B cell (primary cell): ENCODE results near the gene KRTAP17-1. TPM values are rescaled to one million over a fixed set of nuclear protein-coding genes. Genes with fewer than 3 reads are reported as not detected.
"Not testable (repeated sequence)": the region's sequence is repeated elsewhere in the genome, so short reads cannot be mapped to it uniquely, and the experiment has no call there.

Experiments used
- ATAC-seq: fragments of 200-7000 bp; cut with Tn5 transposase; one replicate; pipeline ENCODE4 v1.10.0; 2021; ENCODE audit warnings: low read depth, mild to moderate bottlenecking, moderate number of reproducible peaks, moderate library complexity
- CTCF ChIA-PET: fragments of 350-600 bp; sonication (Branson Sonifier 250); formaldehyde crosslinking; loops from one replicate; lab custom pipeline; 2021; ENCODE audit warnings: antibody characterized with exemption, inconsistent platforms; lab: Charles Lee
- POLR2A ChIA-PET: fragments of 350-600 bp; sonication (Branson Sonifier 250); formaldehyde crosslinking; loops from one replicate; lab custom pipeline; 2021; ENCODE audit warnings: antibody characterized with exemption; lab: Charles Lee
- DNase-seq: peaks from one replicate; pipeline ENCODE4 v3.0.0; 2013
- H2AFZ ChIP-seq: 2 replicates; pipeline ENCODE4 v1.6.1; 2012; ENCODE audit warnings: mild to moderate bottlenecking, low read depth, low read length; ENCODE audit not compliant: insufficient read depth, poor library complexity, severe bottlenecking
- H3K27ac ChIP-seq, 2 donors: 1 replicate in 1 of 2; 2 replicates in 1 of 2; pipeline ENCODE4 v1.5.1; 2012 to 2013; ENCODE audit warnings: low read length in 2 of 2, mild to moderate bottlenecking in 2 of 2, moderate library complexity in 1 of 2
- H3K27me3 ChIP-seq, 4 experiments: fragments of 200-600 bp in 1 of 4; sonication (generic) in 1 of 4; replicated peaks in 1 of 4; 1 replicate in 2 of 4; 2 replicates in 2 of 4; pipeline versions ENCODE4 v1.6.1 to v1.7.0; 2013 to 2016; ENCODE audit warnings: low read length in 3 of 4, mild to moderate bottlenecking in 2 of 4, mixed read lengths in 1 of 4, moderate library complexity in 1 of 4; ENCODE audit not compliant: insufficient read depth in 4 of 4, control insufficient read depth in 3 of 4; ENCODE audit errors: control extremely low read depth in 1 of 4
- H3K36me3 ChIP-seq, 2 experiments: replicated peaks in 1 of 2; 1 replicate in 1 of 2; 2 replicates in 1 of 2; pipeline versions ENCODE4 v1.6.1 to v1.7.1; 2013; ENCODE audit warnings: low read length in 1 of 2; ENCODE audit not compliant: insufficient read depth in 2 of 2, control insufficient read depth in 1 of 2; ENCODE audit errors: control extremely low read depth in 1 of 2, extremely low read depth in 1 of 2
- H3K4me1 ChIP-seq, 2 donors: fragments of 200-600 bp in 1 of 2; sonication (generic) in 1 of 2; 1 replicate in 1 of 2; 2 replicates in 1 of 2; pipeline versions ENCODE4 v1.5.1 to v1.6.1; 2013 to 2017; ENCODE audit warnings: low read length in 2 of 2; ENCODE audit not compliant: control insufficient read depth in 2 of 2, insufficient read depth in 2 of 2
- H3K4me2 ChIP-seq: replicated peaks from 2 replicates; pipeline ENCODE3; 2012; ENCODE audit warnings: mild to moderate bottlenecking, low read depth, low read length; ENCODE audit not compliant: poor library complexity, severe bottlenecking
- H3K4me3 ChIP-seq, 5 experiments: fragments of 200-600 bp in 1 of 5; sonication (generic) in 1 of 5; 1 replicate in 3 of 5; 2 replicates in 2 of 5; pipeline versions ENCODE4 v1.5.1 to v1.7.0; 2011 to 2016; ENCODE audit warnings: low read length in 4 of 5, mild to moderate bottlenecking in 4 of 5, low read depth in 2 of 5, control low read depth in 1 of 5, moderate library complexity in 1 of 5; ENCODE audit not compliant: insufficient read depth in 1 of 5; ENCODE audit errors: control extremely low read depth in 1 of 5, extremely low read depth in 1 of 5
- H3K79me2 ChIP-seq: fragments of 200-600 bp; sonication (generic); one replicate; pipeline ENCODE4 v1.6.0; 2016; ENCODE audit warnings: low read length; ENCODE audit not compliant: control insufficient read depth, insufficient read depth
- H3K9ac ChIP-seq: fragments of 200-600 bp; sonication (generic); 2 replicates; pipeline ENCODE4 v1.6.1; 2017; ENCODE audit warnings: mild to moderate bottlenecking, low read length, moderate library complexity
- H3K9me3 ChIP-seq, 3 donors: one replicate each; pipeline versions ENCODE4 v1.6.1 to v1.7.1; 2013; ENCODE audit warnings: low read length in 2 of 3; ENCODE audit not compliant: control insufficient read depth in 2 of 3, insufficient read depth in 1 of 3; ENCODE audit errors: control extremely low read depth in 1 of 3
- H4K20me1 ChIP-seq: 2 replicates; pipeline ENCODE4 v1.6.0; 2012; ENCODE audit warnings: mild to moderate bottlenecking, low read length; ENCODE audit not compliant: insufficient read depth, control insufficient read depth, poor library complexity, severe bottlenecking
- H3K27ac Mint-ChIP-seq: one replicate; pipeline ENCODE4 v1.8.0; 2021; ENCODE audit warnings: mixed read lengths
- H3K27me3 Mint-ChIP-seq: one replicate; pipeline ENCODE4 v1.8.0; 2021; ENCODE audit warnings: mixed read lengths
- H3K4me1 Mint-ChIP-seq: one replicate; pipeline ENCODE4 v1.8.0; 2021; ENCODE audit warnings: mixed read lengths
- H3K4me3 Mint-ChIP-seq: one replicate; pipeline ENCODE4 v1.8.0; 2021; ENCODE audit warnings: mixed read lengths
- H3K9me3 Mint-ChIP-seq: one replicate; pipeline ENCODE4 v1.8.0; 2022; ENCODE audit warnings: mixed read lengths; ENCODE audit not compliant: insufficient read depth
- EZH2 ChIP-seq: IDR thresholded peaks from 2 replicates; pipeline ENCODE4 v1.6.1; 2012; ENCODE audit warnings: borderline replicate concordance, low read depth, mild to moderate bottlenecking, moderate library complexity, low read length; ENCODE audit not compliant: insufficient read depth, poor library complexity, severe bottlenecking
- WGBS: methylation state at CpG from one replicate; pipeline ENCODE4 v1.1.5; 2013; ENCODE audit warnings: missing lambda C conversion rate; ENCODE audit not compliant: insufficient coverage; 5-methylcytosine and 5-hydroxymethylcytosine counted together
- intact Hi-C: fragments of 100-400 bp; cut with micrococcal nuclease; formaldehyde crosslinking; loops from one replicate; pipeline ENCODE4 v1.10.0; 2022
- polyA plus RNA-seq: library from polyadenylated mRNA; depleted of rRNA; stranded (reverse); fragments of >200 nt; gene quantifications from 2 replicates; pipeline ENCODE4 v1.2.3, GENCODE V29; 2012
- total RNA-seq, 2 donors: library from RNA; stranded (reverse); fragments of 120-200 nt in 1 of 2; gene quantifications; 1 replicate in 1 of 2; 2 replicates in 1 of 2; pipeline versions ENCODE4 v1.2.3 to v1.2.4, GENCODE V29; 2013 to 2022
- TF ChIP-seq, protein P1 (sequence below): fragments of 200-600 bp; IDR thresholded peaks from one replicate; pipeline ENCODE4 v1.8.0; 2022; ENCODE audit warnings: antibody characterized with exemption, mild to moderate bottlenecking

The KRTAP17-1 gene
- total and polyA plus RNA-seq, 2 donors (not counting 1 experiment from before 2014, with no cell fraction given) = not detected

DNA sequence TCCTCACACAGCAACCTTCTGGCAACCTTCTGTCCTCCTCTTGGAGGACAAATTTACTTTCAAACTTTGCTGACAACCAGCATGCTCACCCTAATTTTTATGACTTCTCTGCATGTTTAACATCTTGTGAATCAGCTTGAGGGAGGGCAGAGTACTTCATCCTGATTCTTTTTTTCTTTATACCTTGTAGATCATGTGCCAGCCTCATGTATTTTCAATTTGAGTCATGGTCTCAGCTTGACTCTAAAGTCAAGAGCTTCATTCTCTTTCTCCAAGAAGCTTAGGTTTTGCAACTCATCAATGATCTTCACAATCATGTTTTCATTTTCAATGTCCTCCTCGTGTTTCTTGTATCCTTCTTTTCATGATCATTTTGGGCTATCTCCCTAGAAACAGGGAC lies 43.7 kb downstream of the KRTAP17-1 start:
- Histone ChIP-seq H3K4me1 (no peaks in the 10 kb centered on the region), H4K20me1 (no peaks in the 10 kb centered on the region), H3K79me2 (no peaks in the 10 kb centered on the region), H3K4me3 (no peak overlapping the region), H3K27ac (no peak overlapping the region), H3K36me3 (no peaks in the 10 kb centered on the region), H3K27me3 (peaks cover 0 to 6% (median 2%) of the 10 kb centered on the region in 4 experiments), H3K9ac (no peak overlapping the region), H3K9me3 (no peaks in the 10 kb centered on the region), H3K4me2 (no peak overlapping the region), H2AFZ (no peak overlapping the region)
- ATAC-seq (no peak), DNase-seq (no peak)
- Mint-ChIP-seq H3K9me3 (no peaks in the 10 kb centered on the region), H3K27me3 (peaks cover 28% of the 10 kb centered on the region), H3K4me1 (no peaks in the 10 kb centered on the region), H3K27ac (no peak overlapping the region), H3K4me3 (no peak overlapping the region)
- intact Hi-C loops = no loop called here
- ChIA-PET POLR2A (no interaction called here), CTCF (no interaction called here)
- TF ChIP-seq, protein P1, sequence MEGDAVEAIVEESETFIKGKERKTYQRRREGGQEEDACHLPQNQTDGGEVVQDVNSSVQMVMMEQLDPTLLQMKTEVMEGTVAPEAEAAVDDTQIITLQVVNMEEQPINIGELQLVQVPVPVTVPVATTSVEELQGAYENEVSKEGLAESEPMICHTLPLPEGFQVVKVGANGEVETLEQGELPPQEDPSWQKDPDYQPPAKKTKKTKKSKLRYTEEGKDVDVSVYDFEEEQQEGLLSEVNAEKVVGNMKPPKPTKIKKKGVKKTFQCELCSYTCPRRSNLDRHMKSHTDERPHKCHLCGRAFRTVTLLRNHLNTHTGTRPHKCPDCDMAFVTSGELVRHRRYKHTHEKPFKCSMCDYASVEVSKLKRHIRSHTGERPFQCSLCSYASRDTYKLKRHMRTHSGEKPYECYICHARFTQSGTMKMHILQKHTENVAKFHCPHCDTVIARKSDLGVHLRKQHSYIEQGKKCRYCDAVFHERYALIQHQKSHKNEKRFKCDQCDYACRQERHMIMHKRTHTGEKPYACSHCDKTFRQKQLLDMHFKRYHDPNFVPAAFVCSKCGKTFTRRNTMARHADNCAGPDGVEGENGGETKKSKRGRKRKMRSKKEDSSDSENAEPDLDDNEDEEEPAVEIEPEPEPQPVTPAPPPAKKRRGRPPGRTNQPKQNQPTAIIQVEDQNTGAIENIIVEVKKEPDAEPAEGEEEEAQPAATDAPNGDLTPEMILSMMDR = no peak
- no peak for TF ChIP-seq EZH2
- WGBS = no CpG with 5 or more reads among the region's 1 CpG

DNA sequence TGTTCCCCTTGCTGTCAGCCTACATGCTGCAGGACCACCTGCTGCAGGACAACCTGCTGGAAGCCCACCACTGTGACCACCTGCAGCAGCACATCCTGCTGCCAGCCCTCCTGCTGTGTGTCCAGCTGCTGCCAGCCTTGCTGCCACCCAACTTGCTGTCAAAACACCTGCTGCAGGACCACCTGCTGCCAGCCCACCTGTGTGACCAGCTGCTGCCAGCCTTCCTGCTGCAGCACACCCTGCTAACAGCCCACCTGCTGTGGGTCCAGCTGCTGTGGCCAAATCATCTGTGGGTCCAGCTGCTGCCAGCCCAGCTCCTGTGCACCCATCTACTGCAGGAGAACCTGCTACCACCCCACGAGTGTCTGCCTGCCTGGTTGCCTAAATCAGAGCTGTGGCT lies 44.2 kb downstream of the KRTAP17-1 start:
- H3K4me3 Mint-ChIP-seq, H3K9ac ChIP-seq, H3K4me2 ChIP-seq, H3K9me3 ChIP-seq, H3K36me3 ChIP-seq, CTCF ChIA-PET, H3K27ac Mint-ChIP-seq, intact Hi-C loops, H3K9me3 Mint-ChIP-seq, H3K27me3 ChIP-seq, H3K4me1 ChIP-seq, H2AFZ ChIP-seq, H3K79me2 ChIP-seq, H3K4me3 ChIP-seq, DNase-seq, H3K4me1 Mint-ChIP-seq, H3K27ac ChIP-seq, POLR2A ChIA-PET, ATAC-seq, H4K20me1 ChIP-seq: not testable (repeated sequence)
- 80% methylated on average over 1 of the region's 1 CpG for WGBS
- H3K27me3 Mint-ChIP-seq = peaks cover 26% of the 10 kb centered on the region
